Liver (tissue), 9 donors: ENCODE data around the gene RAD51B. TPM values are rescaled to one million over a fixed set of nuclear protein-coding genes. Genes with fewer than 3 reads are reported as not detected.
A peak's percentile ranks its signal among the peaks of the same experiment; 100 is the strongest.

ENCODE experiments used
- DNase-seq: peaks from one replicate; pipeline ENCODE4 v3.0.0-alpha.2; 2017; ENCODE audit warnings: low spot score
- H3K27ac ChIP-seq, 2 donors: one replicate each; pipeline ENCODE4 v1.7.0; 2013; ENCODE audit warnings: inconsistent platforms in 2 of 2, low read length in 2 of 2, control low read depth in 1 of 2, low read depth in 1 of 2, mild to moderate bottlenecking in 1 of 2
- H3K27me3 ChIP-seq, 4 donors: one replicate each; pipeline versions ENCODE4 v1.6.1 to v1.7.0; 2013; ENCODE audit warnings: low read length in 3 of 4, inconsistent platforms in 1 of 4, mild to moderate bottlenecking in 1 of 4, moderate library complexity in 1 of 4; ENCODE audit not compliant: control insufficient read depth in 4 of 4, insufficient read depth in 4 of 4
- H3K36me3 ChIP-seq, 4 donors: one replicate each; pipeline versions ENCODE4 v1.6.1 to v1.7.0; 2013; ENCODE audit warnings: low read length in 3 of 4, mild to moderate bottlenecking in 3 of 4, low read depth in 1 of 4, moderate library complexity in 1 of 4; ENCODE audit not compliant: control insufficient read depth in 4 of 4, insufficient read depth in 3 of 4
- H3K4me1 ChIP-seq, 4 donors: one replicate each; pipeline versions ENCODE4 v1.6.1 to v1.7.0; 2013; ENCODE audit warnings: low read length in 3 of 4, mild to moderate bottlenecking in 3 of 4, moderate library complexity in 1 of 4; ENCODE audit not compliant: control insufficient read depth in 4 of 4, insufficient read depth in 4 of 4
- H3K4me3 ChIP-seq, 3 donors: one replicate each; pipeline versions ENCODE4 v1.6.1 to v1.7.0; 2013; ENCODE audit warnings: low read length in 3 of 3, control low read depth in 1 of 3, low read depth in 1 of 3, mild to moderate bottlenecking in 1 of 3
- H3K9ac ChIP-seq, 2 donors: one replicate each; pipeline ENCODE4 v1.7.0; 2013; ENCODE audit warnings: low read length in 2 of 2, mild to moderate bottlenecking in 2 of 2, moderate library complexity in 2 of 2, control low read depth in 1 of 2, low read depth in 1 of 2
- H3K9me3 ChIP-seq, 4 donors: one replicate each; pipeline versions ENCODE4 v1.6.1 to v1.7.0; 2013; ENCODE audit warnings: low read length in 3 of 4; ENCODE audit not compliant: control insufficient read depth in 4 of 4
- EGR1 ChIP-seq, 2 donors: IDR thresholded peaks; 2 replicates each; pipeline ENCODE4 v1.6.1; 2016 to 2018; ENCODE audit warnings: antibody characterized with exemption in 2 of 2, low read depth in 2 of 2
- FOXA1 ChIP-seq: IDR thresholded peaks from 2 replicates; pipeline ENCODE4 v1.6.1; 2016; ENCODE audit warnings: antibody characterized with exemption
- FOXA2 ChIP-seq: IDR thresholded peaks from 2 replicates; pipeline ENCODE4 v1.6.1; 2016; ENCODE audit warnings: antibody characterized with exemption
- GABPA ChIP-seq, 2 donors: IDR thresholded peaks in 1 of 2; conservative IDR thresholded peaks in 1 of 2; 2 replicates each; pipeline ENCODE4 v1.6.1; 2016; ENCODE audit warnings: antibody characterized with exemption in 2 of 2, mild to moderate bottlenecking in 1 of 2, moderate library complexity in 1 of 2
- HNF4A ChIP-seq, 2 donors: conservative IDR thresholded peaks; 2 replicates each; pipeline ENCODE4 v1.6.1; 2016; ENCODE audit warnings: antibody characterized with exemption in 2 of 2, mild to moderate bottlenecking in 2 of 2
- HNF4G ChIP-seq: IDR thresholded peaks from 2 replicates; pipeline ENCODE4 v1.6.1; 2016; ENCODE audit warnings: antibody characterized with exemption
- JUND ChIP-seq, 2 donors: IDR thresholded peaks; 2 replicates each; pipeline ENCODE4 v1.6.1; 2016; ENCODE audit warnings: antibody characterized with exemption in 2 of 2
- NR2F2 ChIP-seq: IDR thresholded peaks from 2 replicates; pipeline ENCODE4 v1.6.1; 2016; ENCODE audit warnings: antibody characterized with exemption
- RAD21 ChIP-seq, 2 donors: IDR thresholded peaks; 2 replicates each; pipeline ENCODE4 v1.6.1; 2016; ENCODE audit warnings: antibody characterized with exemption in 2 of 2, mild to moderate bottlenecking in 2 of 2
- RXRA ChIP-seq, 2 donors: IDR thresholded peaks; 2 replicates each; pipeline ENCODE4 v1.6.1; 2017 to 2018; ENCODE audit warnings: antibody characterized with exemption in 2 of 2, mild to moderate bottlenecking in 1 of 2
- SP1 ChIP-seq: IDR thresholded peaks from 2 replicates; pipeline ENCODE4 v1.6.1; 2018; ENCODE audit warnings: antibody characterized with exemption, mild to moderate bottlenecking
- TAF1 ChIP-seq: conservative IDR thresholded peaks from 2 replicates; pipeline ENCODE4 v1.6.1; 2016; ENCODE audit warnings: antibody characterized with exemption, mild to moderate bottlenecking
- YY1 ChIP-seq: IDR thresholded peaks from 2 replicates; pipeline ENCODE4 v1.6.1; 2016; ENCODE audit warnings: antibody characterized with exemption, mild to moderate bottlenecking
- WGBS: extraction: QIAGEN DNeasy Blood & Tissue Kit; methylation state at CpG from one replicate; pipeline ENCODE4 v1.1.7; 2013; 5-methylcytosine and 5-hydroxymethylcytosine counted together
- polyA plus RNA-seq, 2 donors: library from polyadenylated mRNA; stranded (reverse) in 1 of 2; unstranded in 1 of 2; fragments of 200-250 nt in 1 of 2; fragments of >200 nt in 1 of 2; fragmentation: Nextera tagmentation in 1 of 2; extraction: Ambion mirVana in 1 of 2; gene quantifications; one replicate each; pipeline versions ENCODE4 v1.2.1 to v1.2.3, GENCODE V29; 2013 to 2015
- total RNA-seq, 2 donors: library from RNA; depleted of rRNA; stranded (reverse); fragments of >200 nt; gene quantifications; one replicate each; pipeline ENCODE4 v1.2.3, GENCODE V29; 2014
- TF ChIP-seq, protein P1 (sequence below): IDR thresholded peaks from 2 replicates; pipeline ENCODE4 v1.6.1; 2016; ENCODE audit warnings: antibody characterized with exemption
- TF ChIP-seq, protein P2 (sequence below): IDR thresholded peaks from 2 replicates; pipeline ENCODE4 v1.6.1; 2016; ENCODE audit warnings: antibody characterized with exemption
- TF ChIP-seq, protein P3 (sequence below): IDR thresholded peaks from 2 replicates; pipeline ENCODE4 v1.6.1; 2016; ENCODE audit warnings: antibody characterized with exemption, mild to moderate bottlenecking
- TF ChIP-seq, protein P4 (sequence below): IDR thresholded peaks from 2 replicates; pipeline ENCODE4 v1.6.1; 2016; ENCODE audit warnings: antibody characterized with exemption
- TF ChIP-seq, protein P5 (sequence below): fragments of 150-350 bp; IDR thresholded peaks from 2 replicates; pipeline ENCODE4 v1.5.1; 2017; ENCODE audit warnings: improper control_type of control experiment, low read depth, low read length; ENCODE audit not compliant: missing input control
- donor health status: healthy.
- donor health status: healthy.
- donor health status: healthy.
- donor health status: healthy.
- donor health status: healthy.

The RAD51B gene
- total and polyA plus RNA-seq, 4 donors = 0.81 to 12.9 (median 2.4) TPM

DNA sequence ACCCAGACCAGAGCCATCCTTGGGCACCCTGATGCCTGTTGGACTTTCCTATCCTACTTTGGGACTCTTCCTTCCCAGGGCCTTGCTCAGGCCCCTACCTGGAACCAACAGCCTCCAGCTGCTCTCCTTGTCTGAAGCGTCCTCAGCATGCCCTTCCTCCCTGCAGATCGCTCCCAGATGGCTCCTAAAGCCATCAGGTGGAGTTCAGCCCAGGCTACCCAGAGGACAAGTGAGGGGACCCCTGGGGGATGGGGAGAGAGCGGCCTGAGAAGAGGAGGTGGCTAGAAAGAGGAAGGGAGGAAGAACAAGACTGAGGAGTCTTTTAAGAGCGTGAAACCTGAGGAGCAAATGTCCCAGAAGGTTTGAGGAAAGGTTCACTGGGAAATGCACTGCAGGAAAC is 736.7 kb downstream of the RAD51B start:
- Histone ChIP-seq H3K4me1 (peaks cover 0 to 13% (median 4%) of the 10 kb centered on the region in 4 donors), H3K4me3 (no peak overlapping the region), H3K27ac (no peak overlapping the region), H3K27me3 (no peaks in the 10 kb centered on the region), H3K9ac (no peak overlapping the region), H3K9me3 (no peaks in the 10 kb centered on the region), H3K36me3 (no peaks in the 10 kb centered on the region)
- 98% methylated on average over 4 of the region's 4 CpGs for WGBS
- TF ChIP-seq FOXA2 = no peak
- no peak for TF ChIP-seq YY1
- TF ChIP-seq, protein P1, sequence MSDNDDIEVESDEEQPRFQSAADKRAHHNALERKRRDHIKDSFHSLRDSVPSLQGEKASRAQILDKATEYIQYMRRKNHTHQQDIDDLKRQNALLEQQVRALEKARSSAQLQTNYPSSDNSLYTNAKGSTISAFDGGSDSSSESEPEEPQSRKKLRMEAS = no peak
- TF ChIP-seq NR2F2 = no peak
- TF ChIP-seq, protein P2, sequence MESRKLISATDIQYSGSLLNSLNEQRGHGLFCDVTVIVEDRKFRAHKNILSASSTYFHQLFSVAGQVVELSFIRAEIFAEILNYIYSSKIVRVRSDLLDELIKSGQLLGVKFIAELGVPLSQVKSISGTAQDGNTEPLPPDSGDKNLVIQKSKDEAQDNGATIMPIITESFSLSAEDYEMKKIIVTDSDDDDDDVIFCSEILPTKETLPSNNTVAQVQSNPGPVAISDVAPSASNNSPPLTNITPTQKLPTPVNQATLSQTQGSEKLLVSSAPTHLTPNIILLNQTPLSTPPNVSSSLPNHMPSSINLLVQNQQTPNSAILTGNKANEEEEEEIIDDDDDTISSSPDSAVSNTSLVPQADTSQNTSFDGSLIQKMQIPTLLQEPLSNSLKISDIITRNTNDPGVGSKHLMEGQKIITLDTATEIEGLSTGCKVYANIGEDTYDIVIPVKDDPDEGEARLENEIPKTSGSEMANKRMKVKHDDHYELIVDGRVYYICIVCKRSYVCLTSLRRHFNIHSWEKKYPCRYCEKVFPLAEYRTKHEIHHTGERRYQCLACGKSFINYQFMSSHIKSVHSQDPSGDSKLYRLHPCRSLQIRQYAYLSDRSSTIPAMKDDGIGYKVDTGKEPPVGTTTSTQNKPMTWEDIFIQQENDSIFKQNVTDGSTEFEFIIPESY = no peak
- no peak for TF ChIP-seq FOXA1
- no peak for TF ChIP-seq EGR1 (IDR thresholded peaks at IDR 0.05; ENCODE audit: low read depth in 2 of 2)
- TF ChIP-seq, protein P3, sequence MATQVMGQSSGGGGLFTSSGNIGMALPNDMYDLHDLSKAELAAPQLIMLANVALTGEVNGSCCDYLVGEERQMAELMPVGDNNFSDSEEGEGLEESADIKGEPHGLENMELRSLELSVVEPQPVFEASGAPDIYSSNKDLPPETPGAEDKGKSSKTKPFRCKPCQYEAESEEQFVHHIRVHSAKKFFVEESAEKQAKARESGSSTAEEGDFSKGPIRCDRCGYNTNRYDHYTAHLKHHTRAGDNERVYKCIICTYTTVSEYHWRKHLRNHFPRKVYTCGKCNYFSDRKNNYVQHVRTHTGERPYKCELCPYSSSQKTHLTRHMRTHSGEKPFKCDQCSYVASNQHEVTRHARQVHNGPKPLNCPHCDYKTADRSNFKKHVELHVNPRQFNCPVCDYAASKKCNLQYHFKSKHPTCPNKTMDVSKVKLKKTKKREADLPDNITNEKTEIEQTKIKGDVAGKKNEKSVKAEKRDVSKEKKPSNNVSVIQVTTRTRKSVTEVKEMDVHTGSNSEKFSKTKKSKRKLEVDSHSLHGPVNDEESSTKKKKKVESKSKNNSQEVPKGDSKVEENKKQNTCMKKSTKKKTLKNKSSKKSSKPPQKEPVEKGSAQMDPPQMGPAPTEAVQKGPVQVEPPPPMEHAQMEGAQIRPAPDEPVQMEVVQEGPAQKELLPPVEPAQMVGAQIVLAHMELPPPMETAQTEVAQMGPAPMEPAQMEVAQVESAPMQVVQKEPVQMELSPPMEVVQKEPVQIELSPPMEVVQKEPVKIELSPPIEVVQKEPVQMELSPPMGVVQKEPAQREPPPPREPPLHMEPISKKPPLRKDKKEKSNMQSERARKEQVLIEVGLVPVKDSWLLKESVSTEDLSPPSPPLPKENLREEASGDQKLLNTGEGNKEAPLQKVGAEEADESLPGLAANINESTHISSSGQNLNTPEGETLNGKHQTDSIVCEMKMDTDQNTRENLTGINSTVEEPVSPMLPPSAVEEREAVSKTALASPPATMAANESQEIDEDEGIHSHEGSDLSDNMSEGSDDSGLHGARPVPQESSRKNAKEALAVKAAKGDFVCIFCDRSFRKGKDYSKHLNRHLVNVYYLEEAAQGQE = no peak
- TF ChIP-seq JUND (IDR thresholded peaks at IDR 0.05) = no peak
- TF ChIP-seq, protein P4, sequence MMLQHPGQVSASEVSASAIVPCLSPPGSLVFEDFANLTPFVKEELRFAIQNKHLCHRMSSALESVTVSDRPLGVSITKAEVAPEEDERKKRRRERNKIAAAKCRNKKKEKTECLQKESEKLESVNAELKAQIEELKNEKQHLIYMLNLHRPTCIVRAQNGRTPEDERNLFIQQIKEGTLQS = no peak
- no peak for TF ChIP-seq GABPA (IDR thresholded peaks at IDR 0.05 in 1 of 2, conservative IDR thresholded peaks at IDR 0.05 in 1 of 2)
- TF ChIP-seq SP1 = no peak
- TF ChIP-seq, protein P5, sequence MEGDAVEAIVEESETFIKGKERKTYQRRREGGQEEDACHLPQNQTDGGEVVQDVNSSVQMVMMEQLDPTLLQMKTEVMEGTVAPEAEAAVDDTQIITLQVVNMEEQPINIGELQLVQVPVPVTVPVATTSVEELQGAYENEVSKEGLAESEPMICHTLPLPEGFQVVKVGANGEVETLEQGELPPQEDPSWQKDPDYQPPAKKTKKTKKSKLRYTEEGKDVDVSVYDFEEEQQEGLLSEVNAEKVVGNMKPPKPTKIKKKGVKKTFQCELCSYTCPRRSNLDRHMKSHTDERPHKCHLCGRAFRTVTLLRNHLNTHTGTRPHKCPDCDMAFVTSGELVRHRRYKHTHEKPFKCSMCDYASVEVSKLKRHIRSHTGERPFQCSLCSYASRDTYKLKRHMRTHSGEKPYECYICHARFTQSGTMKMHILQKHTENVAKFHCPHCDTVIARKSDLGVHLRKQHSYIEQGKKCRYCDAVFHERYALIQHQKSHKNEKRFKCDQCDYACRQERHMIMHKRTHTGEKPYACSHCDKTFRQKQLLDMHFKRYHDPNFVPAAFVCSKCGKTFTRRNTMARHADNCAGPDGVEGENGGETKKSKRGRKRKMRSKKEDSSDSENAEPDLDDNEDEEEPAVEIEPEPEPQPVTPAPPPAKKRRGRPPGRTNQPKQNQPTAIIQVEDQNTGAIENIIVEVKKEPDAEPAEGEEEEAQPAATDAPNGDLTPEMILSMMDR = no peak
- no peak for TF ChIP-seq HNF4A (conservative IDR thresholded peaks at IDR 0.05)
- no peak for TF ChIP-seq TAF1
- no peak for DNase-seq

DNA sequence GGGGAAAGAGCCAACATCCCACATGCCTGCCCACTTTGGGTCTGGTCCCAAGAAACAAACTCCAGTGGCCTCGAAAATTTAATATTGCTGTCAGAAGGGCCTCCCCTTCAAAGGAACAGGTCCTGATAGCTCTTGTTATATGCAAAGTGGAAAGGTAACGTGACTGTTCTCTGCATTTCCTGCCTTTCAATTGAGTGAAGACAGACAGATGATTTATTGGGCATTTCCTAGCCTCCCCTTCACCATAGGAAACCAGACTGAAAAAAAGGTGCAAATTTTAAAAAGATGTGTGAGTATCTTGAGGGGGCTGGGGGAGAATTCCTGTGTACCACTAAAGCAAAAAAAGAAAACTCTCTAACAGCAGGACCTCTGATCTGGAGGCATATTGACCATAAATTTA is 738.1 kb downstream of the RAD51B start:
- no peak overlapping the region for H3K4me3 ChIP-seq
- H3K36me3 ChIP-seq = no peaks in the 10 kb centered on the region
- peaks cover 5 to 26% (median 13%) of the 10 kb centered on the region in 4 donors for H3K4me1 ChIP-seq
- TF ChIP-seq HNF4A (conservative IDR thresholded peaks at IDR 0.05) (no peak), SP1 (no peak), RAD21 (IDR thresholded peaks at IDR 0.05) (no peak), RXRA (IDR thresholded peaks at IDR 0.05) (no peak), GABPA (IDR thresholded peaks at IDR 0.05 in 1 of 2, conservative IDR thresholded peaks at IDR 0.05 in 1 of 2) (no peak), NR2F2 (no peak), YY1 (no peak), HNF4G (no peak), FOXA2 (no peak)
- TF ChIP-seq, protein P5 = no peak
- TF ChIP-seq, protein P3 = no peak
- TF ChIP-seq, protein P1 = no peak
- no peaks in the 10 kb centered on the region for H3K9me3 ChIP-seq
- WGBS = 81% methylated on average over 2 of the region's 2 CpGs
- peak overlapping the region in 1 of 2 donors; percentile 38 for H3K27ac ChIP-seq
- no peak overlapping the region for H3K9ac ChIP-seq
- H3K27me3 ChIP-seq = no peaks in the 10 kb centered on the region
- DNase-seq = no peak
